ELR (cell line): ENCODE data around the gene DKK3.

ENCODE experiments used
- DNase-seq: peaks from one replicate; pipeline ENCODE4 v3.0.0-alpha.2; 2015; ENCODE audit warnings: low read depth

The DKK3 gene

DNA sequence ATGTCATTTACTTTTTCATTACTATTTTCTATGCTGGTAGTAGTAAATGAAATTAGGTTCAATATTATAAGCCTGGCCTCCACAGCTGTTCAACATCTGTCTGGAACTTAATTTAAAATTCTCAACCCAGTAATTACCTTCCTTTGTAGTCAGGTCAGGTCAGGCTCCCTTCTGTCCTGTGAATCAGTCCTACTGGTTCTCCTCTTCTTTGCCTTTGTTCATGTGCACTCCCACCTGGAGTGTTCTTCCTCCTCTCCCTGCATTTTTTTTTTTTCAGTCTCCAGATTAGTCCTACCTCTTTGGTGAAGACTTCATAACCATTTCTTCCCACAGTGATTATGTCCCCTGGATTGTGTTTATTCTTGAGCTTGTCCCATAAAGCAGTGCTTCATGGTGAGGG is 67.9 kb downstream of the DKK3 start:
- DNase-seq = no peak

DNA sequence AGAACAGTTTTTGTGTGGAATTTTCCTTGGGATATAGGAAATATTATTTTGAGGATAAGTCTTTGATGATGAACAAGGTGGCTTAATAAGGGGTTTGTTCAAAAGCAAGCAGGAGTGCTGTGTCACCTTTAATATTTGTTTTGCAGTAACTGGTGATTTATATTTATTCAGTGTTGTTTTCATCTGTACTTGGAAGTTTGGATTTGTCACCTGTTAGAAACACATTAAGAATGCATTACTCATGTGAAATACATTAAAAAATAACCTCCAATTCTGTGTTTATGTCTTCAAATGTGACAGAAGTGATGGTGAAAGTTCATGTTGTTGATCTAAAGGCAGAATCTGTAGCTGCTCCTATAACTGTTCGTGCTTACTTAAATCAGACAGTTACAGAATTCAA is 70.5 kb downstream of the DKK3 start:
- DNase-seq = peak; percentile 73

DNA sequence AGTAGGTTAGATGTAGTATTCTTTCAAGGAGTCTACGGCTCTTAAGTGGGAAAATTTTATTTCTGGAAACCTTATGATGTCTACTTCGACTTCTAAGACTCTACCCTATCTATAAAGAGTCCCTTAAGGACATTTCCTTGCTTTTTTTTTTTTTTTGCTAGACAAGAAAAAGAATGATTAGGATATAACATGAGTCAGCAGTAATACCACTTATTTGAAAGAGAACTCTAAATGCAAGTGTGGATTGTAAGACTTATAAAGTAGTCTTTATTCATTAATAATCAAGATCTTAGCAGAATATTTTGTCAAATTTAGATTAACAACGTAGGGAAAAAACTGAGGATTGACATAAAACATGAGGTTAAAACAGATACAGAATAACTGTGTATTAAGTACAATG is 71.0 kb downstream of the DKK3 start:
- peak; percentile 13 for DNase-seq

DNA sequence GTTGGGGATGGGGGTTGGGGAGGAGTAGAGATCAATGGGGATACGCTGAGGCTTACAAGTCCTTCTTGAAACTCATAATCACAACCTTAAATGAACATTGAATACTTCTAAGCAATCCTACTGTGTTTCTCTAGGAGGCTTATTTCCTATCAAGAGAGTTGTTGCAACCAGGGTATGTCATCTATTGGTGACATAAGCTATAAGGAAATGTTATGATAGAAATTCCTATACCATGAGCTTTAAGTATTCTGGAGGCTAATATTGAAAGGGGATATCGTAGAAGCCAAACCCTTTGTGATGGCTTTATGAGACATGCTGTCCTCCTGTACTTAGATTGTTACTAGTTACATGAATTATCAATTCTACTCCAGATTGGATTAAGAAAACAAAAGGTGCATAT is 72.9 kb downstream of the DKK3 start:
- DNase-seq = peak; percentile 59

DNA sequence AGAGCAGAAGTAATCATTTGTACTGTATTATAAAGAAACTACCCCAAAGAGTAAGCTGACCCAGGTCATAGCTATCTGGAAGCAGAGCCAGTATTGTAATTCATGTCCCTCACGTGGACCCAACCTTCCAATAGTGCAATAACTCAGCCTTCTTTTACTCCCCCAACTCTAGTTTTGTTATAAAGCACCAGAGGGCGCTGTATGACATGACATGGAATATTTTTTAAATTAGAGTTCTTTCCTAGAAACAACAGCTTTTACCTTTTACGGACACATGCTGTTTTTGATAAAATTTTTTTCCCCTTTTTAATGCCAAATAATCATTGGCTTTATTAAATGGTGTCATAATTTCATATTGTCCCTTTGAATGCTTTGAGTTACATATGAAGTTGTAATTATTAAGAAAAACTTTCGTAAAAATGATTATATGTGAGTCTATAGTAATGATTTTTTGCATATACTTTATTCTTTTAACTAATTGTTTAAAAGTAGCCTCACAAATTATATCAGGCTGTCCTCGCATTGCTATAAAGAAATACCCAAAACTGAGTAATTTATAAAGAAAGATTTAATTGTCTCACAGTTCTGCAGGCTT is 76.9 kb downstream of the DKK3 start:
- peak; percentile 87 for DNase-seq

DNA sequence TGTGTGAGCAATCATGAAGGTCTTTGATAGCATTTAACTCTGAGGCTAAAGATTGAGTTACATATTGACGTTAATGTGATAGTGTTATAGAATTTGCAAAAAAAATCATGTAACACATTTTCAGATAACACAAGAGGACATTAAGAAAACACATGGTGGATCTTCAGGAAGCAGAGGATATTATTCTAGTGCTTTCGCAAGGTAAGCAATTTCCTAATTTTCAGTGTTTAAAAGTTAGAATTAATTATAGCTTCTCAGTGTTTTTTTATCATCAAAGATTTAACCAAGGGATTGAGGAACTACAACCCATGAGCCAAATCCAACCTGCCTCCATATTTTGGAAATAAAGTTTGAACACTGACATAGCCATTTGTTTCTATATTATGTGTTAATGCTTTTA is 78.5 kb downstream of the DKK3 start:
- DNase-seq = no peak

DNA sequence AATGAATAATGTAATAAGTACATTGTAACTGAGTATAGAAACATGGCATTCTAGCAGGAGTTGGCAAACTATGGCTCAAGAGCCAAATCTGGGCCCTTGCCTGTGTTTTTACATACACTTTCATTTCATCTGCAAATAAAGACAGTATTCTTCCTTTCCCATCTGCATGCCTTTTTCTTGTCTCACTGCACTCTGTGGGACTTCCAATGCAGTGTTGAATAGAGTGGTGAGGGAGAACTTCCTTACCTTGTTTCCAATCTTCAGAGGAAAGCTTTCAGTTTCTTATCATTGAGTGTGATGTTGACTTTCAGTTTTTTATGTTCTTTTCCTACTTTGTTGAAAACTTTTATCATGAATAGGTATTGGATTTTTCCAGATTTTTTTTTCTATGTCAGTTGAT is 84.6 kb downstream of the DKK3 start:
- DNase-seq = no peak

DNA sequence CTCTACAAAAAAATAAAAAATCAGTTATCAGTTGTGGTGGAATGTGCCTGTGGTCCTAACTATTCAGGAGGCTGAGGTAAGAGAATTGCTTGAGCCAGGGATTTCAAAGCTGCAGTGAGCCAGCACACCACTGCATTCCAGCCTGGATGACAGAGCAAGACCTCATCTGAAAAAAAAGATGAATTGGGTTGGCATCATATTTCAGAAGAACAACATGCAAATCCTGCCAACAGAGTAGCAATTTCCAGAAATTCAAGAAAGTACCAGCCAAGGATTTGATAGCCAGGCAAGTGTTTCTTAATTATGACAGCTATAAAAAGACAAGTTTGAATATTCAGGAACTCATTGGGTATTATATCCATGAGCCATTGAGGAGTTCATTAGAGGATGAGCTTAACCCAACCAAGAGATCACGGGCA is 91.4 kb downstream of the DKK3 start:
- DNase-seq = peak; percentile 78

DNA sequence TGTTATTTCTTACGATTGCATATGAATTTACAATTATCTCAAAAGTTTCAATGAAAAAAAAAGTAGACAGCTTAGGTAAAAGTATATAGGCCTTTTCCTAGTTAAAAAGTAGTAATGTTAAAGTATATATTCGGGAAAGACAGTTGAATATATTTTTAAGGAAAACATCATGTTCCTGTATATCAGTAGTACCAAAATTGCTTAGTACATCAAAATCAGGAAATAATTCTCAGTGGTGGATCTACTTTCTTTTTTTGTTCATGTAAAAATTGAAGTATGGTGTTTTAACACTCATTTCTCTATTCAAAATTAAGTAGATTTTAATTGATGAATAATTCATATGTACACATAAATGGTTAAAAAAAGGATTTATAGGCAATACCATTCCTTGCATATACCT is 92.8 kb downstream of the DKK3 start:
- DNase-seq = no peak

DNA sequence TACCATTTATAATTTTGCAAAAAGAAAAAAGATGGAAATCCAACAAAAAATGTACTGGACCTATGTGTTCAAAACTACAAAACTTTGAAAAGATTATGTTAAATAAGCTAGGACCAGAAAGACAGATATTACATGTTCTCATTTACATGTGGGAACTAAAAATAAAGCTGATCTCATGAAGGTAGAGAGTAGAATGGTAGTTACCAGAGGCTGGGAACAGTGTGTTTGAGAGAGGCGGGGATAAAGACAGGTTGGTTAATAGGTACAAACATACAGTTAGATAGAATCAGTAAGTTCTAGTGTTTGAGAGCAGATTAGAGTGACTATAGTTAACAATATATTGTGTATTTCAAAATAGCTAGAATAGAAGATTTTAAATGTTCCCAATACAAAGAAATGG is 95.0 kb downstream of the DKK3 start:
- DNase-seq = no peak
